Heart left ventricle (tissue), 16 donors: ENCODE data around the gene IRF8. TPM values are rescaled to one million over a fixed set of nuclear protein-coding genes. Genes with fewer than 3 reads are reported as not detected.
"Not testable (repeated sequence)": the region's sequence is repeated elsewhere in the genome, so short reads cannot be mapped to it uniquely, and the experiment has no call there.

ENCODE experiments used
- ATAC-seq, 4 donors: fragments of 200-7000 bp; cut with Tn5 transposase; one replicate each; pipeline ENCODE4 v1.9.1; 2020 to 2022; ENCODE audit warnings: moderate library complexity in 4 of 4, mild to moderate bottlenecking in 3 of 4, moderate number of reproducible peaks in 1 of 4
- DNase-seq, 5 donors: peaks; one replicate each; pipeline ENCODE4 v3.0.0-alpha.2; 2020
- H3K27ac ChIP-seq, 12 donors: fragments of 200-600 bp; sonication (generic) in 4 of 12; one replicate each; pipeline versions ENCODE4 v1.5.0 to v1.8.0; 2016 to 2022; ENCODE audit warnings: mild to moderate bottlenecking in 2 of 12
- H3K27me3 ChIP-seq, 9 donors: fragments of 200-600 bp; sonication (generic) in 2 of 9; one replicate each; pipeline versions ENCODE4 v1.5.1 to v1.8.0; 2016 to 2022; ENCODE audit warnings: mild to moderate bottlenecking in 3 of 9
- H3K36me3 ChIP-seq, 9 donors: fragments of 200-600 bp; sonication (generic) in 2 of 9; one replicate each; pipeline versions ENCODE4 v1.5.0 to v1.8.0; 2018 to 2022; ENCODE audit warnings: mild to moderate bottlenecking in 2 of 9
- H3K4me1 ChIP-seq, 12 donors: fragments of 200-600 bp; sonication (generic) in 4 of 12; one replicate each; pipeline versions ENCODE4 v1.5.0 to v1.8.0; 2016 to 2022; ENCODE audit warnings: mild to moderate bottlenecking in 3 of 12
- H3K4me3 ChIP-seq, 12 donors: fragments of 200-600 bp; sonication (generic) in 4 of 12; one replicate each; pipeline versions ENCODE4 v1.5.0 to v1.8.0; 2017 to 2022; ENCODE audit warnings: mild to moderate bottlenecking in 9 of 12, moderate library complexity in 4 of 12
- H3K9me3 ChIP-seq, 12 donors: fragments of 200-600 bp; sonication (generic) in 4 of 12; one replicate each; pipeline versions ENCODE4 v1.5.0 to v1.8.0; 2016 to 2022; ENCODE audit warnings: mild to moderate bottlenecking in 1 of 12
- CTCF ChIP-seq, 12 donors: fragments of 200-600 bp; sonication (generic) in 4 of 12; IDR thresholded peaks; one replicate each; pipeline versions ENCODE4 v1.5.0 to v1.8.0; 2018 to 2022; ENCODE audit warnings: antibody characterized with exemption in 12 of 12, mild to moderate bottlenecking in 5 of 12
- POLR2A ChIP-seq, 2 donors: fragments of 450-650 bp; IDR thresholded peaks; one replicate each; pipeline ENCODE4 v1.6.1; 2017; ENCODE audit warnings: antibody characterized with exemption in 2 of 2, mild to moderate bottlenecking in 2 of 2, moderate library complexity in 2 of 2
- WGBS, 4 donors: extraction: QIAGEN DNeasy Blood & Tissue Kit in 2 of 4; methylation state at CpG; one replicate each; pipeline versions ENCODE4 v1.1.5 to v1.1.7; 2013 to 2018; 5-methylcytosine and 5-hydroxymethylcytosine counted together
- intact Hi-C, 10 donors: fragments of 100-400 bp; cut with DNase I; formaldehyde crosslinking; loops; one replicate each; pipeline versions ENCODE4 v1.11.1 to v1.14.2; 2022
- polyA plus RNA-seq, 2 donors: library from polyadenylated mRNA; stranded (reverse); fragments of 200-250 nt; gene quantifications; one replicate each; pipeline ENCODE4 v1.2.3, GENCODE V29; 2013
- total RNA-seq, 9 donors: library from RNA; depleted of rRNA in 2 of 9; stranded (reverse); fragments of >200 nt in 2 of 9; fragmentation: NEBNext Ultra II Directional in 3 of 9; extraction: Animal tissue kit (Norgen Biotek cat#: 25700) in 3 of 9; gene quantifications; one replicate each; pipeline versions ENCODE4 v1.1.0 to v1.2.4, GENCODE V29; 2016 to 2023
- donor health status: ischemic (EF 13 %, LVEDD 7.1; RV severe dilation, severe dysfunction).
- donor health status: healthy with polysubstance abuse.
- donor health status: DM: no; HTN: yes; CAD: no.
- donor health status: DM: no; HTN: no; CAD: no.
- donor health status: ischemic (EF 25% LVEDD 6.9; RV normal size, moderate dysfunction).
- donor health status: ischemic (EF 25% LVEDD 5.7; RV mildly dilated, moderate dysfunction).
- donor health status: healthy.
- donor health status: DM: yes; HTN: yes; CAD: no.
- donor health status: ischemic (EF 35%, LVEDD 5.7; RV mildly dilated, moderate dysfunction).
- donor health status: nonischemic (EF 11% LVEDD 7.7; RV severe dilation, severe dysfunction).
- donor health status: DM: yes; HTN: yes; CAD: no.
- donor health status: PGD.
- donor health status: ischemic (EF 29% LVEDD 5.4; RV normal size, mild dysfunction).
- donor health status: nonischemic (EF 23%, LVEDD 6.1; RV moderate dilation, normal function).

IRF8 gene
- total and polyA plus RNA-seq, 11 donors: 1.0 to 31.8 (median 3.1) TPM

DNA sequence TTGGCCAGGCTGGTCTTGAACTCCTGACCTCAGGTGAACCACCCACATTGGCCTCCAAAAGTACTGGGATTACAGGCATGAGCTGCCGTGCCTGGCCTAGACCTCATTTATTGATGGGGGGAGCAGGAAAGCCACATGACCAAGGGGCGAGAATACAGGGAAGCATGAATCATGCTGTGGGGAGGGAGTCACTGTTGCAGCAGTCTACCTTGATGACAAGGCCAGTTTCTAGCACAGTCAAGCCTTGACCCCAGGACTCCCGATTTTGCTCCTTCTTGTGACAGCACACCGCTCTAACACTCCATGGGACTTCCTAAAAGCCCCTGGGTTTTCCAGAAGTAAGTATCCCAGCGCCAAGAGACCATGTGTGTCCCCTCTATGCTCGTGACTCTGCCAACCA, 42.9 kb upstream of the IRF8 start:
- WGBS, 4 donors: 78 to 89% (median 79%) methylated on average over 6 of the region's 6 CpGs

GRCh38 chr16:85856585-85856984, 42.4 kb upstream of the IRF8 start:
- H3K9me3 ChIP-seq: peaks cover 0 to 6% (median 0%) of the 10 kb centered on the region in 12 donors
- no peak for ATAC-seq
- no peaks in the 10 kb centered on the region for H3K36me3 ChIP-seq
- 81 to 87% (median 84%) methylated on average over 5 of the region's 5 CpGs for WGBS, 4 donors
- H3K4me1 ChIP-seq: peaks cover 0 to 67% (median 0%) of the 10 kb centered on the region in 12 donors
- intact Hi-C loops: no loop called here
- peaks cover 0 to 16% (median 8%) of the 10 kb centered on the region in 9 donors for H3K27me3 ChIP-seq
- H3K27ac ChIP-seq: no peak overlapping the region
- no peak overlapping the region for H3K4me3 ChIP-seq
- TF ChIP-seq POLR2A (IDR thresholded peaks at IDR 0.05) (no peak), CTCF (IDR thresholded peaks at IDR 0.05) (no peak)
- no peak for DNase-seq

More for the DNA sequence above, 42.9 kb upstream of the IRF8 start:
- Histone ChIP-seq H3K27ac (no peak overlapping the region), H3K27me3 (peaks cover 0 to 19% (median 8%) of the 10 kb centered on the region in 9 donors), H3K4me3 (no peak overlapping the region), H3K9me3 (peaks cover 0 to 6% (median 0%) of the 10 kb centered on the region in 12 donors), H3K4me1 (peaks cover 0 to 65% (median 0%) of the 10 kb centered on the region in 12 donors), H3K36me3 (no peaks in the 10 kb centered on the region)
- ATAC-seq: no peak
- no peak for DNase-seq
- TF ChIP-seq CTCF (IDR thresholded peaks at IDR 0.05): no peak
- TF ChIP-seq POLR2A (IDR thresholded peaks at IDR 0.05): no peak
- intact Hi-C loops: no loop called here

DNA sequence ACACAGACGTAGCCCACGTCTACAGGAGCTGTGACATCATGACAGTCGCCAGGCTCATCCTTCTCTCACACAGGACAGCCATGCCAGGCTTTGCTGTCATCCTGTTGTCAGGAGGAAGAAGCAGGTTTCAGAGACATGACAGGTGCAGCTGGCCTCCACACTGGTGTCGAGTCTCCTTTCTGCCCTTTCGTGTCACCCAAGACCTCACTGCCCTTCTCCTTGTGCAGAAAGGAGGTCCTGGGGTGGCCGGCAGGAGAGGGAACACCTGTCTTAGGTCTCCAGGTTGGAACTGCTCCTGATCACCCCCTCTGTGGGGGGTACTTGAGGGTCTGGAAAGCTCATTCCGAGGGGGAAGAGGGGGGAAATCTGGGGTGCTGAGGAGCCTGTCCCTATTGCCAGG, 41.6 kb upstream of the IRF8 start:
- Histone ChIP-seq H3K27me3 (peaks cover 0 to 16% (median 8%) of the 10 kb centered on the region in 9 donors), H3K9me3 (peaks cover 0 to 6% (median 0%) of the 10 kb centered on the region in 12 donors), H3K4me3 (no peak overlapping the region), H3K36me3 (no peaks in the 10 kb centered on the region), H3K27ac (no peak overlapping the region), H3K4me1 (peaks cover 0 to 60% (median 0%) of the 10 kb centered on the region in 12 donors)
- 65 to 73% (median 70%) methylated on average over 7 of the region's 7 CpGs for WGBS, 4 donors
- ATAC-seq: no peak
- intact Hi-C loops: no loop called here
- TF ChIP-seq CTCF (IDR thresholded peaks at IDR 0.05) (no peak), POLR2A (IDR thresholded peaks at IDR 0.05) (no peak)
- DNase-seq: no peak

DNA sequence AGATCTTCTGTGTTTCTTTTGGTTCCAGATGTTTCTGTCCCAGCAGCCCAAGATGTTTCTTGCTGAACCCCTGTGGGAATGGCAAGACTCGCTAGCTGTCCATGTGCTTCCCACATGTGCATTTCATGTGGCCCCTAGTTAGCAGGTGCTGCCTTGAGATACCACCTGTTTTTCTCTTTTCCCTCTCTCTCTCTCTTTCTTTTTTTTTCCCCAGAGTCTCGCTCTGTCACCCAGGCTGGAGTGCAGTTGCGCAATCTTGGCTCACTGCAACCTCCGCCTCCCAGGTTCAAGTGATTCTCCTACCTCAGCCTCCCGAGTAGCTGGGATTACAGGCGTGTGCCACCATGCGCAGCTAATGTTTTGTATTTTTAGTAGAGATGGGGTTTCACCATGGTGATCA, 40.4 kb upstream of the IRF8 start:
- intact Hi-C loops, H3K9me3 ChIP-seq, H3K36me3 ChIP-seq, H3K4me3 ChIP-seq, H3K27ac ChIP-seq, DNase-seq, ATAC-seq: not testable (repeated sequence)
- H3K27me3 ChIP-seq: peaks cover 0 to 16% (median 8%) of the 10 kb centered on the region in 9 donors
- peaks cover 0 to 56% (median 0%) of the 10 kb centered on the region in 12 donors for H3K4me1 ChIP-seq
- WGBS, 4 donors: 85 to 89% (median 88%) methylated on average over 7 of the region's 7 CpGs
